H1 (cell line): Measurements from ENCODE around the gene LTBP1. TPM values are rescaled to one million over a fixed set of nuclear protein-coding genes. Genes with fewer than 3 reads are reported as not detected.

ENCODE experiments used
- CTCF ChIA-PET: fragments of 300-600 bp; sonication (Branson Sonifier 250); formaldehyde crosslinking; loops from one replicate; lab custom pipeline; 2021; ENCODE audit not compliant: partially characterized antibody; lab: Charles Lee
- POLR2A ChIA-PET: fragments of 300-600 bp; sonication (Branson Sonifier 250); formaldehyde crosslinking; loops from one replicate; lab custom pipeline; 2021; ENCODE audit warnings: inconsistent platforms; ENCODE audit not compliant: partially characterized antibody; lab: Charles Lee
- DNase-seq, 2 experiments: peaks; one replicate each; pipeline versions ENCODE4 v3.0.0 to v3.0.0-alpha.2; 2010 to 2022; ENCODE audit warnings: low spot score in 2 of 2, low read depth in 1 of 2, mixed read lengths in 1 of 2
- FAIRE-seq: peaks from 2 replicates; lab custom pipeline; 2011; peaks lifted over from hg19 to GRCh38; lab: Jason Lieb, UNC
- H2AFZ ChIP-seq: 2 replicates; pipeline ENCODE4 v1.8.1; 2012; ENCODE audit warnings: low read length, inconsistent platforms
- H2AK5ac ChIP-seq: 2 replicates; pipeline ENCODE4 v1.6.1; 2013; ENCODE audit warnings: low read depth, low read length
- H2BK120ac ChIP-seq: replicated peaks from 2 replicates; pipeline ENCODE3; 2013; ENCODE audit warnings: low read depth, low read length, inconsistent platforms
- H2BK12ac ChIP-seq: 2 replicates; pipeline ENCODE4 v1.6.1; 2013; ENCODE audit warnings: low read depth, low read length
- H2BK15ac ChIP-seq: 2 replicates; pipeline ENCODE4 v1.6.1; 2013; ENCODE audit warnings: low read length
- H2BK20ac ChIP-seq: 2 replicates; pipeline ENCODE4 v1.6.1; 2013; ENCODE audit warnings: low read length
- H2BK5ac ChIP-seq: 2 replicates; pipeline ENCODE4 v1.6.1; 2013; ENCODE audit warnings: low read depth, low read length
- H3K14ac ChIP-seq: 2 replicates; pipeline ENCODE4 v1.6.1; 2013; ENCODE audit warnings: inconsistent platforms; ENCODE audit not compliant: insufficient read length
- H3K18ac ChIP-seq: 2 replicates; pipeline ENCODE4 v1.6.1; 2013; ENCODE audit warnings: low read length; ENCODE audit errors: extremely low read depth
- H3K23ac ChIP-seq: 2 replicates; pipeline ENCODE4 v1.6.1; 2013; ENCODE audit warnings: inconsistent platforms; ENCODE audit not compliant: insufficient read length
- H3K23me2 ChIP-seq: 2 replicates; pipeline ENCODE4 v1.6.1; 2013; ENCODE audit warnings: low read depth, low read length
- H3K27ac ChIP-seq: 2 replicates; pipeline ENCODE4 v1.6.1; 2011; ENCODE audit warnings: low read depth, low read length, inconsistent platforms
- H3K27me3 ChIP-seq, 4 experiments: replicated peaks in 1 of 4; 1 replicate in 1 of 4; 2 replicates in 3 of 4; pipeline versions ENCODE4 v1.6.1 to v1.8.1; 2011 to 2013; ENCODE audit warnings: low read length in 3 of 4, mild to moderate bottlenecking in 3 of 4, inconsistent platforms in 2 of 4, mixed read lengths in 2 of 4, moderate library complexity in 1 of 4; ENCODE audit not compliant: control insufficient read depth in 3 of 4, insufficient read depth in 3 of 4; ENCODE audit errors: extremely low read depth in 1 of 4
- H3K36me3 ChIP-seq, 4 experiments: 2 replicates each; pipeline versions ENCODE4 v1.6.1 to v1.8.1; 2011 to 2013; ENCODE audit warnings: mild to moderate bottlenecking in 4 of 4, low read length in 3 of 4, moderate library complexity in 2 of 4, control low read depth in 1 of 4, inconsistent platforms in 1 of 4; ENCODE audit not compliant: insufficient read depth in 4 of 4, control insufficient read depth in 2 of 4
- H3K4ac ChIP-seq: replicated peaks from 2 replicates; pipeline ENCODE3; 2013; ENCODE audit warnings: low read length, low read depth, mixed read lengths, inconsistent platforms; ENCODE audit not compliant: insufficient read length
- H3K4me1 ChIP-seq, 4 experiments: replicated peaks in 1 of 4; 1 replicate in 1 of 4; 2 replicates in 3 of 4; pipeline versions ENCODE4 v1.6.1 to v1.8.1; 2011 to 2013; ENCODE audit warnings: low read length in 3 of 4, inconsistent platforms in 2 of 4, mixed read lengths in 1 of 4; ENCODE audit not compliant: insufficient read depth in 4 of 4, control insufficient read depth in 3 of 4
- H3K4me2 ChIP-seq, 2 experiments: 2 replicates each; pipeline versions ENCODE4 v1.6.1 to v1.8.1; 2011 to 2013; ENCODE audit warnings: low read depth in 2 of 2, low read length in 2 of 2, control low read depth in 1 of 2, inconsistent platforms in 1 of 2, mild to moderate bottlenecking in 1 of 2; ENCODE audit not compliant: insufficient read depth in 1 of 2
- H3K4me3 ChIP-seq, 4 experiments: fragments of 200-600, 300-600 bp in 1 of 4; sonication (generic), shearing (Covaris generic), sonication (Bioruptor Twin) in 1 of 4; 2 replicates each; pipeline versions ENCODE4 v1.5.1 to v1.8.1; 2011 to 2016; ENCODE audit warnings: low read length in 4 of 4, low read depth in 3 of 4, control low read depth in 2 of 4, inconsistent platforms in 2 of 4, mild to moderate bottlenecking in 2 of 4, mixed read lengths in 1 of 4, moderate library complexity in 1 of 4; ENCODE audit not compliant: insufficient read depth in 2 of 4; ENCODE audit errors: extremely low read depth in 1 of 4
- H3K56ac ChIP-seq: replicated peaks from 2 replicates; pipeline ENCODE3; 2013; ENCODE audit warnings: low read depth, mild to moderate bottlenecking, mixed read lengths, low read length, inconsistent platforms; ENCODE audit not compliant: insufficient read length
- H3K79me1 ChIP-seq: 2 replicates; pipeline ENCODE4 v1.6.1; 2013; ENCODE audit warnings: low read depth, low read length, control low read depth
- H3K79me2 ChIP-seq, 2 experiments: 2 replicates each; pipeline versions ENCODE4 v1.6.1 to v1.8.1; 2012 to 2013; ENCODE audit warnings: low read length in 2 of 2, mild to moderate bottlenecking in 2 of 2, inconsistent platforms in 1 of 2; ENCODE audit not compliant: insufficient read depth in 2 of 2, control insufficient read depth in 1 of 2
- H3K9ac ChIP-seq, 4 experiments: replicated peaks in 1 of 4; 1 replicate in 1 of 4; 2 replicates in 3 of 4; pipeline versions ENCODE4 v1.6.1 to v1.8.1; 2011 to 2013; ENCODE audit warnings: low read depth in 3 of 4, low read length in 3 of 4, control low read depth in 2 of 4, mild to moderate bottlenecking in 2 of 4, moderate library complexity in 2 of 4, inconsistent platforms in 1 of 4; ENCODE audit errors: extremely low read depth in 1 of 4
- H3K9me3 ChIP-seq, 2 experiments: 2 replicates each; pipeline versions ENCODE4 v1.6.1 to v1.8.1; 2012 to 2013; ENCODE audit warnings: mild to moderate bottlenecking in 2 of 2, moderate library complexity in 2 of 2, control low read depth in 1 of 2, inconsistent platforms in 1 of 2, low read depth in 1 of 2, low read length in 1 of 2, mixed read lengths in 1 of 2; ENCODE audit not compliant: insufficient read depth in 2 of 2
- H4K20me1 ChIP-seq, 2 experiments: replicated peaks in 1 of 2; 2 replicates each; pipeline versions ENCODE3 to v1.8.1; 2011 to 2013; ENCODE audit warnings: inconsistent platforms in 2 of 2, low read length in 2 of 2, mild to moderate bottlenecking in 1 of 2; ENCODE audit not compliant: insufficient read depth in 2 of 2, control insufficient read depth in 1 of 2
- H4K5ac ChIP-seq: 2 replicates; pipeline ENCODE4 v1.6.1; 2013; ENCODE audit warnings: low read length, low read depth, mixed read lengths, inconsistent platforms; ENCODE audit not compliant: insufficient read length
- H4K8ac ChIP-seq: 2 replicates; pipeline ENCODE4 v1.8.0; 2013; ENCODE audit warnings: mild to moderate bottlenecking, moderate library complexity, low read length, inconsistent platforms; ENCODE audit not compliant: insufficient read depth; ENCODE audit errors: extremely low read depth
- H4K91ac ChIP-seq: replicated peaks from 2 replicates; pipeline ENCODE3; 2013; ENCODE audit warnings: low read length, mixed read lengths, inconsistent platforms; ENCODE audit not compliant: insufficient read length
- WGBS, 2 experiments: shearing (Covaris generic) in 1 of 2; methylation state at CpG; one replicate each; pipeline versions ENCODE4 v1.1.6 to v1.1.7; 2013 to 2015; ENCODE audit warnings: low lambda C conversion rate in 2 of 2, mixed read lengths in 2 of 2, inconsistent platforms in 1 of 2, low coverage in 1 of 2, missing lambda C conversion rate in 1 of 2; ENCODE audit not compliant: insufficient replicate concordance in 2 of 2, insufficient coverage in 1 of 2, insufficient read length in 1 of 2; ENCODE audit errors: extremely low coverage in 1 of 2, missing lambda C conversion rate in 1 of 2; 5-methylcytosine and 5-hydroxymethylcytosine counted together
- polyA plus RNA-seq, 7 experiments: library from polyadenylated mRNA; depleted of rRNA in 3 of 7; stranded (reverse) in 5 of 7; unstranded in 2 of 7; fragments of >200 nt in 5 of 7; fragments of 200-250 nt in 2 of 7; gene quantifications; 1 replicate in 5 of 7; 2 replicates in 1 of 7; 4 replicates in 1 of 7; pipeline versions ENCODE4 v1.2.1 to v1.2.3, GENCODE V29; 2011 to 2013; ENCODE audit warnings: missing spikeins in 2 of 7, mixed read lengths in 2 of 7
- total RNA-seq: library from RNA; stranded (reverse); fragmentation: NEBNext Ultra II Directional; extraction: Animal tissue kit (Norgen Biotek cat#: 25700); gene quantifications from 2 replicates; pipeline ENCODE4 v1.2.1, GENCODE V29; 2021

LTBP1 gene
- total and polyA plus RNA-seq, 2 of the 8 experiments (the other 6 are each of a cell fraction or from before 2014, with no cell fraction given) = 15.4 to 24.7 TPM

DNA sequence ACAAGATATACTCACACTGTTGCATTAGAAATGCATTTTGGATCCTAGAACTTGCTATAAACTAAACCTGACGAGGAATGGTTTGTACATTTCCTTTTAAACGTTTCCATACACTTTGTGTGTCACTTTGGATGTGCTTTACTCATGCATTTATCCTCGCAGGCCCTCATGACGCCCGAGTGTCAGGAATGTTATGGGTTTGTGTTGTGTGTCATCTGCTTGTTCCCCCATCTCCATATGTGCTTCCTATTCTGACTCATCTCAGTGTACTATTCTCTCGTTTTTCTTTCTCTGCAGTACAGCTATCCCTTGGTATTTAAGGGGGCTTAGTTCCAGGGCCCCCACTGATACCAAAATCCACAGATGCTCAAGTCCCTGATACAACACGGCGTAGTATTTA is 408.2 kb downstream of the LTBP1 start:
- H3K14ac ChIP-seq = no peak overlapping the region
- no peak for DNase-seq
- no peak for FAIRE-seq

More for the DNA sequence above, 408.2 kb downstream of the LTBP1 start:
- no peak overlapping the region for H3K9ac ChIP-seq
- no peaks in the 10 kb centered on the region for H3K4me1 ChIP-seq
- H3K23ac ChIP-seq = no peak overlapping the region
- no peak overlapping the region for H2AK5ac ChIP-seq
- no peak overlapping the region for H2BK120ac ChIP-seq
- H3K36me3 ChIP-seq = peaks cover 0 to 3% (median 0%) of the 10 kb centered on the region in 4 experiments; a peak in 1 of 8 replicates
- no peak overlapping the region for H3K4ac ChIP-seq
- H3K27ac ChIP-seq = no peak overlapping the region
- H4K91ac ChIP-seq = no peak overlapping the region
- no peak overlapping the region for H2BK12ac ChIP-seq
- CTCF ChIA-PET = no interaction called here
- no peak overlapping the region for H2BK15ac ChIP-seq
- WGBS, 2 experiments = 86% methylated on average over 8 of the region's 8 CpGs; no CpG with 5 or more reads in 1 of the 2 experiments
- H2BK5ac ChIP-seq = no peak overlapping the region
- H4K5ac ChIP-seq = no peak overlapping the region
- no peak overlapping the region for H3K4me3 ChIP-seq
- no peak overlapping the region for H2AFZ ChIP-seq
- POLR2A ChIA-PET = no interaction called here
- H3K79me2 ChIP-seq = no peaks in the 10 kb centered on the region
- no peak overlapping the region for H3K18ac ChIP-seq
- peaks cover 3 to 11% of the 10 kb centered on the region in 2 experiments; a peak in 1 of 4 replicates for H3K9me3 ChIP-seq
- no peak overlapping the region for H4K8ac ChIP-seq
- no peaks in the 10 kb centered on the region for H3K27me3 ChIP-seq
- no peaks in the 10 kb centered on the region for H3K23me2 ChIP-seq
- no peaks in the 10 kb centered on the region for H3K79me1 ChIP-seq
- H3K56ac ChIP-seq = no peak overlapping the region
- H4K20me1 ChIP-seq = no peaks in the 10 kb centered on the region
- H2BK20ac ChIP-seq = no peak overlapping the region
- no peak overlapping the region for H3K4me2 ChIP-seq
